ENCODE measurements around the gene ZMYM1.
"Not testable (repeated sequence)": the region's sequence is repeated elsewhere in the genome, so short reads cannot be mapped to it uniquely, and the experiment has no call there.

Gene ZMYM1

GRCh38 chr1:35079003-35079930 is at the start of gene ZMYM1:
Gene ZMYM1, plus strand, starts transcription at chr1:35079385. Its CDS starts 14,603 bp downstream, at chr1:35093988.
- peak; percentile 90 for DNase-seq

- DNase-seq: no peak
Observed at GRCh38 chr1:35029761-35030160, 49.4 kb upstream of the ZMYM1 start.

- DNase-seq: no peak
Observed at GRCh38 chr1:35030338-35030737, 48.8 kb upstream of the ZMYM1 start.

- peak; percentile 46 for DNase-seq
Observed at GRCh38 chr1:35030756-35031446, 48.3 kb upstream of the ZMYM1 start.

GRCh38 chr1:35032384-35032739 is 46.8 kb upstream of the ZMYM1 start:
- DNase-seq: no peak

GRCh38 chr1:35033346-35033745 is 45.8 kb upstream of the ZMYM1 start:
- no peak for DNase-seq

- no peak for DNase-seq
Observed at GRCh38 chr1:35036621-35037020, 42.6 kb upstream of the ZMYM1 start.

- DNase-seq: no peak
Observed at GRCh38 chr1:35037206-35037605, 42.0 kb upstream of the ZMYM1 start.

- DNase-seq: no peak
Observed at GRCh38 chr1:35038723-35039122, 40.5 kb upstream of the ZMYM1 start.

- no peak for DNase-seq
Observed at GRCh38 chr1:35043498-35043897, 35.7 kb upstream of the ZMYM1 start.

GRCh38 chr1:35044431-35044830 is 34.8 kb upstream of the ZMYM1 start:
- DNase-seq: no peak

GRCh38 chr1:35046730-35047129 is 32.5 kb upstream of the ZMYM1 start:
- no peak for DNase-seq

- DNase-seq: no peak
Observed at GRCh38 chr1:35047188-35047858, 31.9 kb upstream of the ZMYM1 start.

- DNase-seq: no peak
Observed at GRCh38 chr1:35049116-35049515, 30.1 kb upstream of the ZMYM1 start.

GRCh38 chr1:35053433-35053832 is 25.8 kb upstream of the ZMYM1 start:
- DNase-seq: no peak

- not testable (repeated sequence) for DNase-seq
Observed at GRCh38 chr1:35054282-35054681, 24.9 kb upstream of the ZMYM1 start.

- not testable (repeated sequence) for DNase-seq
Observed at GRCh38 chr1:35058321-35058720, 20.9 kb upstream of the ZMYM1 start.

- DNase-seq: no peak
Observed at GRCh38 chr1:35058988-35059387, 20.2 kb upstream of the ZMYM1 start.

- no peak for DNase-seq
Observed at GRCh38 chr1:35062518-35063196, 16.5 kb upstream of the ZMYM1 start.

- no peak for DNase-seq
Observed at GRCh38 chr1:35064265-35064664, 14.9 kb upstream of the ZMYM1 start.

GRCh38 chr1:35069746-35070145 is 9.4 kb upstream of the ZMYM1 start:
- no peak for DNase-seq

- no peak for DNase-seq
Observed at GRCh38 chr1:35073265-35073811, 5.8 kb upstream of the ZMYM1 start.

GRCh38 chr1:35076426-35076825 is 2.8 kb upstream of the ZMYM1 start:
- not testable (repeated sequence) for DNase-seq
